Kidney (tissue), 14 donors: ENCODE measurements around the gene ZNF277. TPM values are rescaled to one million over a fixed set of nuclear protein-coding genes. Genes with fewer than 3 reads are reported as not detected.

Source experiments
- DNase-seq, 5 donors: peaks; one replicate each; pipeline ENCODE4 v3.0.0-alpha.2; 2013 to 2020
- FAIRE-seq: peaks from 2 replicates; lab custom pipeline; 2012; peaks lifted over from hg19 to GRCh38; lab: Jason Lieb, UNC
- H3K27ac ChIP-seq, 2 donors: one replicate each; pipeline ENCODE4 v1.7.0; 2013; ENCODE audit warnings: low read depth in 2 of 2, low read length in 2 of 2, inconsistent platforms in 1 of 2
- H3K27me3 ChIP-seq: one replicate; pipeline ENCODE4 v1.7.1; 2013; ENCODE audit warnings: low read length, inconsistent platforms; ENCODE audit not compliant: control insufficient read depth, insufficient read depth
- H3K36me3 ChIP-seq, 3 donors: one replicate each; pipeline versions ENCODE4 v1.7.0 to v1.7.1; 2013; ENCODE audit warnings: low read length in 3 of 3, control low read depth in 1 of 3, inconsistent platforms in 1 of 3; ENCODE audit not compliant: insufficient read depth in 3 of 3, control insufficient read depth in 2 of 3
- H3K4me1 ChIP-seq, 3 donors: one replicate each; pipeline versions ENCODE4 v1.7.0 to v1.7.1; 2013; ENCODE audit warnings: low read length in 3 of 3, inconsistent platforms in 1 of 3, low read depth in 1 of 3; ENCODE audit not compliant: control insufficient read depth in 2 of 3, insufficient read depth in 2 of 3
- H3K4me3 ChIP-seq, 3 donors: one replicate each; pipeline versions ENCODE4 v1.7.0 to v1.8.1; 2013; ENCODE audit warnings: low read length in 3 of 3, control low read depth in 1 of 3, inconsistent platforms in 1 of 3
- H3K9ac ChIP-seq, 3 donors: one replicate each; pipeline versions ENCODE4 v1.7.0 to v1.7.1; 2013; ENCODE audit warnings: low read length in 3 of 3, control low read depth in 1 of 3, inconsistent platforms in 1 of 3
- H3K9me3 ChIP-seq, 3 donors: one replicate each; pipeline versions ENCODE4 v1.7.0 to v1.7.1; 2013; ENCODE audit warnings: low read length in 3 of 3, control low read depth in 1 of 3, inconsistent platforms in 1 of 3; ENCODE audit not compliant: control insufficient read depth in 2 of 3, insufficient read depth in 1 of 3
- CTCF ChIP-seq: IDR thresholded peaks from 3 replicates; pipeline ENCODE4 v1.5.1; 2012; ENCODE audit warnings: mild to moderate bottlenecking, moderate library complexity, borderline replicate concordance; ENCODE audit not compliant: insufficient read depth; ENCODE audit errors: extremely low read depth
- intact Hi-C: fragments of 100-400 bp; cut with DNase I; formaldehyde crosslinking; loops from one replicate; pipeline ENCODE4 v1.11.1; 2022
- polyA plus RNA-seq: library from polyadenylated mRNA; stranded (reverse); fragments of 350-450 nt; fragmentation: Illumina TruSeq; extraction: RNeasy Lipid Tissue Mini Kit (QIAGEN cat#74804); gene quantifications from one replicate; pipeline ENCODE4 v1.2.3, GENCODE V29; 2014; ENCODE audit warnings: low read depth, low replicate concordance; ENCODE audit not compliant: insufficient read depth
- total RNA-seq: library from RNA; stranded (reverse); fragmentation: NEBNext Ultra II Directional; extraction: Animal tissue kit (Norgen Biotek cat#: 25700); gene quantifications from one replicate; pipeline ENCODE4 v1.2.1, GENCODE V29; 2021
- donor health status: control.
- donor health status: control.
- donor health status: control.
- donor health status: control.
- donor health status: control.
- donor health status: DM: yes; HTN: yes; CAD: no.
- donor health status: Normal renal cell carcinoma (clear cell type).

Gene ZNF277
- total and polyA plus RNA-seq, 2 donors from 2014 or later, result 18.7 to 25.0 TPM

GRCh38 chr7:112189691-112190090 lies 16.8 kb upstream of the ZNF277 start:
- no peaks in the 10 kb centered on the region for H3K36me3 ChIP-seq
- intact Hi-C loops, result no loop called here
- TF ChIP-seq CTCF, result no peak

GRCh38 chr7:112190120-112190519 lies 16.4 kb upstream of the ZNF277 start:
- no peaks in the 10 kb centered on the region for H3K27me3 ChIP-seq
- H3K9me3 ChIP-seq, result no peaks in the 10 kb centered on the region
- DNase-seq, result no peak
- H3K4me1 ChIP-seq, result peaks cover 0 to 4% (median 0%) of the 10 kb centered on the region in 3 donors
- no peak overlapping the region for H3K27ac ChIP-seq
- H3K36me3 ChIP-seq, result no peaks in the 10 kb centered on the region
- intact Hi-C loops, result no loop called here
- H3K9ac ChIP-seq, result no peak overlapping the region
- TF ChIP-seq CTCF, result no peak
- H3K4me3 ChIP-seq, result no peak overlapping the region
- FAIRE-seq, result no peak

More at GRCh38 chr7:112189691-112190090, 16.8 kb upstream of the ZNF277 start:
- no peak for DNase-seq
- H3K27ac ChIP-seq, result no peak overlapping the region
- H3K4me3 ChIP-seq, result no peak overlapping the region
- no peaks in the 10 kb centered on the region for H3K9me3 ChIP-seq
- H3K27me3 ChIP-seq, result no peaks in the 10 kb centered on the region
- peaks cover 0 to 4% (median 0%) of the 10 kb centered on the region in 3 donors for H3K4me1 ChIP-seq
- no peak for FAIRE-seq
- no peak overlapping the region for H3K9ac ChIP-seq

- Histone ChIP-seq H3K36me3 (no peaks in the 10 kb centered on the region), H3K27me3 (no peaks in the 10 kb centered on the region), H3K4me3 (no peak overlapping the region), H3K27ac (no peak overlapping the region), H3K4me1 (no peaks in the 10 kb centered on the region), H3K9me3 (no peaks in the 10 kb centered on the region), H3K9ac (no peak overlapping the region)
- FAIRE-seq, result no peak
- DNase-seq, result peak in 1 of 5 donors; percentile 18
- TF ChIP-seq CTCF, result no peak
- intact Hi-C loops, result no loop called here
Observed at GRCh38 chr7:112192236-112193154, 14.0 kb upstream of the ZNF277 start.
